HG03139 (cell line): ENCODE results near the gene SNTG2.
A peak's percentile ranks its signal among the peaks of the same experiment; 100 is the strongest.

ENCODE experiments used
- ATAC-seq: cut with Tn5 transposase; IDR thresholded peaks from one replicate; pipeline ENCODE4 v1.9.1; 2021; ENCODE audit not compliant: unreplicated experiment

The SNTG2 gene

GRCh38 chr2:1136846-1137245, 186.2 kb downstream of the SNTG2 start:
- ATAC-seq, result no peak

- ATAC-seq, result no peak
Measured at GRCh38 chr2:1137264-1137663, 186.6 kb downstream of the SNTG2 start.

DNA sequence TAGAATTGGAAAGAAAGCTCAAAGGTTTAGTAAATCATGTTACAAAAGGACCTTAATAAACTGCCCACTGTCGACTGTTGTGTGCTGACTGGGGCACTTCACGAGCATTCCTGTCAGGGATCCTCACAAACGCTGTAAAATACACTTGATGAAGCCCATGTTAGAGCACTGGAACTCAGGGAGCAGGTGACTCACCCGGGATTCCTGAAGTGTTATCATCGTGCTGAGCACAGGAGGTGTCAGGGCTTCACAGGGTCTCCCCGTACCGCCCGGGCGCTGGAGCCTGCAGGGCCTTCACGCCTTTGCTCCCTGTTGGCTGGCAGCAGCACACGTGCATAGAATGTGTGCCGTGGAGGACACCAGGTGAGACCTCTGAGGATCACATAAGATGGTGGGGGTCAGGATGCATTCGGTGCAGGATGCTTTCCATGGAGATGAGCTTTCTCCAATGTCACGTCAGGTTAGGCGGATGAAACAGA, 187.3 kb downstream of the SNTG2 start:
- ATAC-seq, result no peak

DNA sequence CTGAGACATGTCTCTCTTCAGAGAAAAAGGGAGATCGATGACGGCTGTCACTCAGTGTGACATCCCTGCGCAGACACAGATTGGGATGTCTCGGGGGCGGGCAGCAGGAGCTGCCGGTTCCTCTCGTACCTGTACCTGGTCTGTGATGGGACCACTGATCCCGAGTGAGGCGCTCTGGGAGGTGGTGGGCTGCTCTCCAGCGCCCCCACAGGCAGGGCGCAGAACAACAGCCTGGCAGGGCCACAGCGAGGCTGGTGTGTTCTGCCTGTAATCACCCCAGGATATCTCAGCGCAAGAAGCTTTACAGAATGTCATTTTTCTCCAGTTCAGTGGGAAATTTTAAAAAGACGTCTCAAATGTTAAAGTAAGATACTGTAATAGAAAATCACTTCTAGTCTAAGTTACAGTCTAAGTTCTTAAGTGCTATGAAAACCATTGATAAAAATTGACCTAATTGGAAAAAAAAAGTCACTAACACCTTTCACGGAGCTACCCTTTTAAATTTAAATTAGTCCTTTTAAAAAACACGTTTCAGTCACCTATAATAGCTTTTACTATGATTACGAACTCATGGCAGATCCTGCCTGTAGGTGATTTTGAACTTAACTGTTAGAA, 189.8 kb downstream of the SNTG2 start:
- ATAC-seq, result no peak

DNA sequence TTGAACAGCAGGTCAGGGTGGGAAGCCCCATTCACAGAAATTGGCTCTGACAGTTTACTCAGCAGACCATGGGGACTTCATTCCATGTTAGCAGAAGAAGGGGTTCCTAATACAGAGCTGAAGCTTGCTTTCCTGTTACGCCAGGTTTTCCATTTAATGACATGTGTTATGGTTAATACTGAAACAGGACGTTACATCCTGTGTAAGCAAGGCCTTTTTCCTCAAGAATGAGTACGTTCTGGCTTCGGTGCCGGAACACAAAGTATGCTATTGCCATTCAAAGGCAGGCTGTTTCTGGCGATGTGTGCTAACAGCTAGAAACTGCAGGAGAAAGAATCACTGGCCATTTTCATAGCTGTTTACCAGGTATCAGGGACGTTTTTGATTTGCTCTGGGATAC, 190.4 kb downstream of the SNTG2 start:
- ATAC-seq, result no peak

DNA sequence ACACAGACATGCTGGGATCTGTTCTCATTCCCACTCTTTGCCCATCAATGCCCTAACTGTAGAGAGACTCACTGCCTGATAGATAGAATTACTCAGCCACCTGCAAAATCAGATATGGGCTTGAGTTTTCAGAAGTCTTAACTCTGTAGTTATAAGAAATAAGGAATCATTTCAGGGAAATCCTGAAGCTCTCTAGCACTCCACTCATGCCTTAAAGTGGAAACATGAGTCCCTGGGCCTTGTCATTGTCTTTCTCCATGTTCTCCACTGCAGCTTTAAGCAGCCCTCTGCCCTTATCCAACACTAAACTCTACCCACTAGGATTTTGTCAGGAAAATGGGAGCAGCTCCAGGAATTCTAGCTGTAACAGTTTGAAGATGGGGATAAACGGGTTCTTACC, 192.5 kb downstream of the SNTG2 start:
- no peak for ATAC-seq

GRCh38 chr2:1147873-1148612, 197.4 kb downstream of the SNTG2 start:
- no peak for ATAC-seq

- no peak for ATAC-seq
Measured at GRCh38 chr2:1150724-1151511, 200.3 kb downstream of the SNTG2 start.

- ATAC-seq, result no peak
Measured at GRCh38 chr2:1152375-1152774, 201.7 kb downstream of the SNTG2 start.

DNA sequence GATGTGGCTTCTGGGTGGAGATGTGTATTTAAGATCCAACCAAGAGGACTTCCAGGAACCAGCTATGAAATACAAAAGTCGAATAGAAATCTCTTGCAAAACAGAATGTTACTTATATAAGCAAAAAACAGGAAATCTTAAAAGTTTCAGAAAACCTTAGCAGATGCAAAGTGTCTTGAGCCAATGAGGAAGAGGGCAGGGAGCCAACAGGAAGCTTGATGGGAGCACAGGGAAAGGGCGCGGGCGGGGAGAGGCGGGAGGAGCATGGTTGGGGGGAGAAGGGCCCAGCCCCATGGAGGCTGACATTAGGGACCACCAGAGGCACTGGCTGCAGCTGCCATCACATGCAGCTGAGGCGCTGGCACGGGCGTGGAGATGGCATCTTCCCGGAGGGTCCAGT, 203.3 kb downstream of the SNTG2 start:
- no peak for ATAC-seq

DNA sequence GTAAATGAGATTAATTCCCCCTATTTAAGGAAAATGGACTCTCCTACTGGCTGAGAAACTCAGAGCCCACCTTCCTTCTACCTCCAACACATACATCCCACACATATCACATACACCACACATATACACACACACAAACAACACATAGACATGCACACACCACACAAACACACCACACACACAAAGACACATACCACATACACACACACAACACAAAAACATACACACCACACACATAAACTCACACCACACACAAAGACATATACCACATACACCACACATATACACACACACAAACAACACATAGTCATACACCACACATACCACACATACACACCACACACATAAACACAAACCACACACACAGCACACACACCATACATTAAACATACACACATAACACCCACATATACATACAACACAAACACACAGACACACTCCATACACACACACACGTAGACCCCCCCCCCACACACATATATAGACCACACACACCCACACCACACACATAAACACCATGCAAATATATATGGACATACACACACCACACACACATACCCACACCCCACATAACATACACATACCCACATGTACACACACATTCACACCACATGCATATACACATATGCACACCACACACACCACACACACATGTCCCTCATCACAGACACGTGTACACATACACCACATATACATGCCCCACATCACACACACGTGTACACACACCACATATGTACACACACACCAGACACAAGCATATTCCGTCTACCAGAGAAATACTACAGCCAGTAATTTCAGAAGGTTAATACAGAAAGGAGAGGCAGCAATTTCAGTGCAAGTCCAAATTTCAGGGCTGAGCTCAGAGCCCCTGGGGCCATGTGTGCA, 204.3 kb downstream of the SNTG2 start:
- ATAC-seq, result no peak

- ATAC-seq, result no peak
Measured at GRCh38 chr2:1156059-1156458, 205.4 kb downstream of the SNTG2 start.

GRCh38 chr2:1156531-1156930, 205.9 kb downstream of the SNTG2 start:
- ATAC-seq, result no peak

DNA sequence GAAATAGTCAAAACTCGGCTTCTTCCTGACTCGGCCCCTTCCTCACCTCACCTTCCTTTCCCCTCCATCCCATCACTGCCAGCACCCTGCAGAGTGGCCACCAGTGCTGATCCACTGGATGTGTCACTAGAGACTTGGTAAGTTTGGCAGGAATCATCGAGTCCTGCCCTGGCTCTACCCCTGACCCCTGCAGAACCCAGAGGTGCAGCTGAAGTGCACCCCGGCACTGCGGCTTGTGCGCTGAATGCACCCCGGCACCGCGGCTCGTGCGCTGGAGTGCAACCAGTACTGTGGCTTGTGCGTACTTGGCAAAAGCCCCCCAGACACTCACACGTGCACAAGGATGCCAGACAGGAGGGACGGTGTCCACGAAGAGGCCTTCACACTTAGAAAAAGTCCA, 206.5 kb downstream of the SNTG2 start:
- no peak for ATAC-seq

DNA sequence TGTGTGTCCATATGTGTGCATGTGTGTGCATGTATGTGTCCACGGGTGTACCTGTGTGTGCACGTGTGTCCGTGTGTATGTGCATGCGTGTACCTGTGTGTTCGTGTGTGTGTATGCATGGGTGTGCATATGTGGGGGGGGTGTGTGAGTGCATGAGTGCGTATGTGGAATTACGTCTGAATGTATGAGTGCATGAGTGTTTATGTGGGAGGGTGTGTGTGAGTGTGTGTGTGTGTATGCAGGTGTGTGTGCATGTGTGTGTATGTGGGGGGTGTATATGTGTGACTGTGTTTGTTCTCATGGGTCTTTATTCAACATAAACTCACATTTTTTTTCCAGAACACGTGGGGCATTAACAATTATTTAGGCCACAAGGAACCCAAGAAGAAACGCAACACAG, 208.4 kb downstream of the SNTG2 start:
- ATAC-seq, result no peak

GRCh38 chr2:1162246-1162645, 211.6 kb downstream of the SNTG2 start:
- no peak for ATAC-seq

GRCh38 chr2:1162768-1163584, 212.3 kb downstream of the SNTG2 start:
- peak; percentile 73 for ATAC-seq

DNA sequence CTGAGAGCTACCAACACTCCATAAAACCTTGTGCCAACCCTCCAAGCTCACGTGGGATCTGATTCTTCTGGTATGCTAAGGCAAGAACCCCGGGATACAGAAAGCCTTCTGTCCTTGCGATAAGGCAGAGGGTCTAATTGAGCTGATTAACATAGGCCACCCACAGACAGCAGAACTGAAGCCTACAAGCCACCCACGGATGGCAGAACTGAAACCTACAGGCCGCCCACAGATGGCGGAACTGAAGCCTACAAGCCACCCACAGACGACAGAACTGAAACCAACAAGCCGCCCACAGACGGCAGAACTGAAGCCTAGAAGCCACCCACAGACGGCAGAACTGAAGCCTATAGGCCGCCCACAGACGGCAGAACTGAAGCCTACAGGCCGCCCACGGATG, 216.3 kb downstream of the SNTG2 start:
- ATAC-seq, result no peak

- ATAC-seq, result no peak
Measured at GRCh38 chr2:1168846-1169245, 218.2 kb downstream of the SNTG2 start.

GRCh38 chr2:1169291-1169949, 218.8 kb downstream of the SNTG2 start:
- no peak for ATAC-seq
